GM12878 (cell line): ENCODE results near the gene MYLK4. TPM values are rescaled to one million over a fixed set of nuclear protein-coding genes. Genes with fewer than 3 reads are reported as not detected.
A peak's percentile ranks its signal among the peaks of the same experiment; 100 is the strongest.

Experiments
- ATAC-seq: fragments of 200-7000 bp; cut with Tn5 transposase; 3 replicates; pipeline ENCODE4 v1.9.1; 2020; ENCODE audit warnings: mild to moderate bottlenecking, moderate library complexity
- BruUV-seq: library from RNA; stranded (reverse); fragments of 400-500 nt; replicated peaks from 2 replicates; lab custom pipeline; 2021; lab: Mats Ljungman, UMichigan
- CTCF ChIA-PET: fragments of 300-600 bp; sonication (Branson Sonifier 250); formaldehyde crosslinking; extraction: SDS; loops from one replicate; lab custom pipeline; 2021; ENCODE audit warnings: inconsistent platforms; lab: Yijun Ruan, JAX
- POLR2A ChIA-PET: fragments of 350-600 bp; formaldehyde crosslinking; extraction: SDS; loops from one replicate; lab custom pipeline; 2021; ENCODE audit warnings: inconsistent platforms; lab: Charles Lee
- RAD21 ChIA-PET: fragments of 300-600 bp; sonication (Branson Sonifier 250); formaldehyde crosslinking; loops from one replicate; lab custom pipeline; 2023; ENCODE audit warnings: antibody characterized with exemption; ENCODE audit not compliant: unreplicated experiment; lab: Charles Lee
- SMC1A ChIA-PET: fragments of 300-600 bp; sonication (Branson Sonifier 250); formaldehyde crosslinking; loops from one replicate; lab custom pipeline; 2023; ENCODE audit not compliant: unreplicated experiment, uncharacterized antibody; lab: Charles Lee
- DNase-seq: peaks from one replicate; pipeline ENCODE4 v3.0.0-alpha.2; 2011; ENCODE audit warnings: low read depth, low spot score
- FAIRE-seq: peaks from 3 replicates; lab custom pipeline; 2011; peaks lifted over from hg19 to GRCh38; lab: Jason Lieb, UNC
- H2AFZ ChIP-seq: 2 replicates; pipeline ENCODE4 v1.6.0; 2011; ENCODE audit warnings: low read depth, low read length, control low read depth; ENCODE audit not compliant: control insufficient read depth
- H3K27ac ChIP-seq: 2 replicates; pipeline ENCODE4 v1.5.1; 2011; ENCODE audit warnings: control low read depth; ENCODE audit not compliant: control insufficient read depth, insufficient read depth
- H3K27me3 ChIP-seq, 2 experiments: replicated peaks in 1 of 2; 2 replicates each; pipeline versions ENCODE4 v1.6.0 to v1.6.1; 2011; ENCODE audit warnings: low read length in 1 of 2; ENCODE audit not compliant: control insufficient read depth in 2 of 2, insufficient read depth in 2 of 2
- H3K36me3 ChIP-seq, 2 experiments: 2 replicates each; pipeline ENCODE4 v1.5.1; 2011; ENCODE audit warnings: low read length in 1 of 2; ENCODE audit not compliant: control insufficient read depth in 2 of 2, insufficient read depth in 2 of 2
- H3K4me1 ChIP-seq: 2 replicates; pipeline ENCODE4 v1.6.1; 2011; ENCODE audit warnings: mild to moderate bottlenecking, low read length, moderate library complexity, mixed read lengths; ENCODE audit not compliant: control insufficient read depth, insufficient read depth
- H3K4me2 ChIP-seq: 2 replicates; pipeline ENCODE4 v1.6.0; 2011; ENCODE audit warnings: control low read depth; ENCODE audit not compliant: control insufficient read depth, insufficient read depth
- H3K4me3 ChIP-seq: fragments of 200-600 bp; sonication (generic); 2 replicates; pipeline ENCODE4 v1.5.1; 2016
- H3K79me2 ChIP-seq: 2 replicates; pipeline ENCODE4 v1.6.0; 2011; ENCODE audit warnings: low read length; ENCODE audit not compliant: control insufficient read depth, insufficient read depth
- H3K9ac ChIP-seq: 2 replicates; pipeline ENCODE4 v1.8.0; 2011; ENCODE audit warnings: low read length, control low read depth, mixed read lengths; ENCODE audit not compliant: control insufficient read depth, insufficient read depth
- H3K9me3 ChIP-seq: replicated peaks from 3 replicates; pipeline ENCODE4 v1.5.1; 2011; ENCODE audit warnings: mild to moderate bottlenecking, low read length; ENCODE audit not compliant: control insufficient read depth, insufficient read depth
- H4K20me1 ChIP-seq: 2 replicates; pipeline ENCODE4 v1.6.0; 2011; ENCODE audit not compliant: control insufficient read depth, insufficient read depth
- CTCF ChIP-seq, 3 experiments: IDR thresholded peaks in 2 of 3; conservative IDR thresholded peaks in 1 of 3; 2 replicates each; pipeline ENCODE4 v1.5.1; 2011; ENCODE audit warnings: low read depth in 3 of 3, low read length in 3 of 3, mild to moderate bottlenecking in 3 of 3, control low read depth in 2 of 3, moderate library complexity in 2 of 3, inconsistent platforms in 1 of 3, mixed read lengths in 1 of 3; ENCODE audit not compliant: control insufficient read depth in 2 of 3, insufficient read depth in 1 of 3; ENCODE audit errors: extremely low read depth in 1 of 3
- ELK1 ChIP-seq: IDR thresholded peaks from 2 replicates; pipeline ENCODE4 v1.6.1; 2012; ENCODE audit warnings: low read depth, low read length, improper control_type of control experiment
- HDAC6 ChIP-seq: fragments of 200-600 bp; sonication (generic); IDR thresholded peaks from one replicate; pipeline ENCODE4 v1.8.0; 2017; ENCODE audit warnings: antibody characterized with exemption; ENCODE audit not compliant: unreplicated experiment
- MAX ChIP-seq: IDR thresholded peaks from 2 replicates; pipeline ENCODE4 v1.6.1; 2012; ENCODE audit warnings: low read depth, low read length, improper control_type of control experiment
- NRF1 ChIP-seq: conservative IDR thresholded peaks from 2 replicates; pipeline ENCODE4 v1.6.1; 2011; ENCODE audit warnings: mild to moderate bottlenecking, low read depth, low read length, improper control_type of control experiment
- RAD21 ChIP-seq: IDR thresholded peaks from 2 replicates; pipeline ENCODE4 v1.6.1; 2011; ENCODE audit warnings: mild to moderate bottlenecking, low read depth, low read length, moderate library complexity; ENCODE audit not compliant: insufficient read depth
- RCOR1 ChIP-seq: conservative IDR thresholded peaks from 2 replicates; pipeline ENCODE4 v1.6.1; 2012; ENCODE audit warnings: low read depth, low read length, improper control_type of control experiment
- RUNX3 ChIP-seq: IDR thresholded peaks from 2 replicates; pipeline ENCODE4 v1.6.1; 2012; ENCODE audit warnings: low read length, inconsistent platforms
- SMARCA5 ChIP-seq: fragments of 450-650 bp; IDR thresholded peaks from 2 replicates; pipeline ENCODE4 v1.6.1; 2017; ENCODE audit warnings: mild to moderate bottlenecking
- SMC3 ChIP-seq: IDR thresholded peaks from 2 replicates; pipeline ENCODE4 v1.6.1; 2011; ENCODE audit warnings: low read length, improper control_type of control experiment, borderline replicate concordance
- ZBTB33 ChIP-seq: fragments of 450-650 bp; IDR thresholded peaks from 2 replicates; pipeline ENCODE4 v1.6.1; 2017; ENCODE audit warnings: mild to moderate bottlenecking
- ZNF207 ChIP-seq: fragments of 450-650 bp; IDR thresholded peaks from 2 replicates; pipeline ENCODE4 v1.6.1; 2014; ENCODE audit warnings: antibody characterized with exemption, mild to moderate bottlenecking, borderline replicate concordance
- ZSCAN29 ChIP-seq: fragments of 450-650 bp; IDR thresholded peaks from 2 replicates; pipeline ENCODE4 v1.6.1; 2017; ENCODE audit warnings: mild to moderate bottlenecking, moderate library complexity
- WGBS: methylation state at CpG from one replicate; pipeline ENCODE4 v1.1.6; 2016; ENCODE audit warnings: low lambda C conversion rate; ENCODE audit not compliant: insufficient replicate concordance, insufficient coverage; ENCODE audit errors: missing lambda C conversion rate; 5-methylcytosine and 5-hydroxymethylcytosine counted together
- in situ Hi-C: fragments of 300-500 bp; cut with MboI; formaldehyde crosslinking; loops from 9 replicates; pipeline ENCODE4 v1.14.3; 2018; ENCODE audit warnings: mixed read lengths
- intact Hi-C: fragments of 100-400 bp; cut with micrococcal nuclease; formaldehyde crosslinking; loops from one replicate; pipeline ENCODE4 v1.14.2; 2022; ENCODE audit not compliant: unreplicated experiment
- polyA plus RNA-seq, 11 experiments: library from polyadenylated mRNA; depleted of rRNA in 4 of 11; unstranded in 6 of 11; stranded (reverse) in 5 of 11; fragments of >200 nt; fragmentation: Nextera tagmentation in 4 of 11; fragmentation: Illumina TruSeq in 1 of 11; extraction: Ambion mirVana in 4 of 11; extraction: Trizol in 1 of 11; gene quantifications; 1 replicate in 1 of 11; 2 replicates in 10 of 11; pipeline versions ENCODE4 v1.2.1 to v1.2.3, GENCODE V29; 2011 to 2016; ENCODE audit warnings: inconsistent platforms in 2 of 11, missing spikeins in 2 of 11, low read depth in 1 of 11
- total RNA-seq, 4 experiments: library from RNA; depleted of rRNA in 3 of 4; stranded (reverse); fragments of >200 nt in 3 of 4; fragmentation: Illumina TruSeq in 1 of 4; extraction: Trizol in 1 of 4; gene quantifications; 2 replicates each; pipeline versions ENCODE4 v1.2.1 to v1.2.3, GENCODE V29; 2013 to 2021

The MYLK4 gene
- total and polyA plus RNA-seq, 10 of the 15 experiments (the other 5 are each of a cell fraction or from before 2014, with no cell fraction given) = under 0.01 to 0.09 (median 0.05) TPM; not detected in 1

GRCh38 chr6:2738373-2738979 lies 12.2 kb downstream of the MYLK4 start:
- peak; percentile 86 for FAIRE-seq
- 14% methylated on average over 5 of the region's 5 CpGs for WGBS
- intact Hi-C loops = loop anchor here (1.0 kb wide), 2 partner anchors 12 to 251 kb away; partner anchors contain the start of gene MYLK4

More at GRCh38 chr6:2738373-2738979, 12.2 kb downstream of the MYLK4 start:
- 0 out of 2 replicates have a peak, but pooled peaks cover 2% of the 10 kb centered on the region for H3K4me1 ChIP-seq
- DNase-seq (no peak), ATAC-seq (peak; percentile 82)
- no peak overlapping the region for H2AFZ ChIP-seq
- TF ChIP-seq RAD21 (peak; percentile 93), NRF1 (no peak), ZSCAN29 (no peak), CTCF (IDR thresholded peaks at IDR 0.05 in 2 of 3, conservative IDR thresholded peaks at IDR 0.05 in 1 of 3; ENCODE audit: control insufficient read depth in 2 of 3, extremely low read depth in 1 of 3, insufficient read depth in 1 of 3, low read depth in 3 of 3, low read length in 3 of 3) (peak; percentile 68 to 82 (median 71)), MAX (no peak), ZNF207 (no peak), ZBTB33 (no peak), SMC3 (peak; percentile 54; the same call in 1 of the 2 replicates), SMARCA5 (no peak), HDAC6 (no peak), ELK1 (no peak), RUNX3 (peak; percentile 64), RCOR1 (no peak)
- no peaks in the 10 kb centered on the region for H4K20me1 ChIP-seq
- H3K27me3 ChIP-seq = peaks cover 1 to 6% of the 10 kb centered on the region in 2 experiments; a peak in 2 of 4 replicates
- ChIA-PET SMC1A (interaction anchor here (0.7 to 3.2 kb wide), 14 partner anchors 10 to 251 kb away, joined by 3 to 30 read pairs (median 4); partner anchors contain the start of gene MYLK4), POLR2A (no interaction called here), RAD21 (interaction anchor here (1.0 to 1.6 kb wide), 5 partner anchors 12 to 175 kb away, joined by 3 to 14 read pairs (median 4); partner anchors contain the start of gene MYLK4), CTCF (interaction anchor here (0.8 to 5.4 kb wide), 22 partner anchors 12 to 1288 kb away, joined by 3 to 85 read pairs (median 5); partner anchors contain the start of genes MYLK4 and SERPINB1)
- H3K9me3 ChIP-seq = no peaks in the 10 kb centered on the region
- no peak overlapping the region for H3K9ac ChIP-seq
- in situ Hi-C loops = no loop called here
- H3K4me2 ChIP-seq = no peak overlapping the region
- no peaks in the 10 kb centered on the region for H3K79me2 ChIP-seq
- H3K27ac ChIP-seq = no peak overlapping the region
- no peaks in the 10 kb centered on the region for H3K36me3 ChIP-seq
- H3K4me3 ChIP-seq = no peak overlapping the region
- BruUV-seq = no TSS peak
